A673 (cell line): ENCODE measurements around the gene INTS6. TPM values are rescaled to one million over a fixed set of nuclear protein-coding genes. Genes with fewer than 3 reads are reported as not detected.

ENCODE experiments used
- microRNA-seq: library from miRNA; unstranded; fragments of <30 nt; microRNA quantifications from one replicate; pipeline ENCODE4 v1.2.0, GENCODE V29; 2021
- total RNA-seq: library from RNA; stranded (reverse); gene quantifications from 2 replicates; pipeline ENCODE4 v1.2.3, GENCODE V29; 2021

INTS6 gene
- total RNA-seq, 1 experiment from 2014 or later, result 90.4 TPM

Small RNAs within 50 kb of the gene (microRNA-seq; reads per million reads assigned to microRNA genes)
- gene MIR5693, result not detected

Other genes starting within 250 kb of the INTS6 start
- gene FAM124A, start 230.6 kb downstream of the INTS6 start, total RNA-seq, result 2.1 and 2.2 TPM in 2 replicates
- not detected in 2 replicates for gene SERPINE3, start 113.3 kb downstream of the INTS6 start, total RNA-seq
- 45.5 and 50.3 TPM in 2 replicates for gene WDFY2, start 131.4 kb upstream of the INTS6 start, total RNA-seq